ENCODE results near the gene ZKSCAN3.

The ZKSCAN3 gene

DNA sequence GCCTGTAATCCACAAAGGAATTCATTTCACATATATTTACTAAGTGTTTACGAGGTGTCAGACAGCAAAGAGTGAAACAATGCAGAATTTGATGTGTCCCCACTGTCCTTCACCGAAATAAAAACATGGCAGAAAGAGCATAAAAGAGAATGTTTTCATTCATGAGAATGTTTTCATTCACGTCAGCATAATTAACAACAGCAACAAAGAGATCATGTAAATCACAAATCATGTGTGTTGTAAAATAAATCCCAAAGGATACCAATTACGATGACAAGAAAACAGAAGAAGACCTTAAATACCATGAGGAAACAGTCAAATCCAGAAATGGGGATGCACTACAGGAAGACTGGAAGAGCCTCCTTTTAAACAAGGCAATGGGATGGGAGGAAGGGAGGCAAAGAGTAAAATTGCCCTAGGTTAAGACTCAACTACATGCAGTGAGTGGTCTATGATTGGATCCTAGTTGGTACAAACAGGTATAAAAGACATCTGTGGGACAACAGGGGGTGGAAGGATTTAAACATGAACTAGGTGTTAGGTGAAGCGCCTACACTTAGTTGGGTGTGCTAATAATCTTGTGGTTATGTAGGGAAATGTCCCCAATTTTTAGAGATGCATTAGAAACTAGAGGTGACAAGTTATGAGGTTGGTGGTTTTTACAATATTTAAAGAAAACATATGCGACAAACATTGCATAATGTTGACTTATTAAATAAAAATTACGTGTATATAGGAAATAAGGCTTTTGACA, 15.3 kb upstream of the ZKSCAN3 start:
- ChIA-PET POLR2A (ENCODE audit: low non-redundant PET) (interaction anchor here (1.0 kb wide), 1 partner anchor 230 kb away, joined by 3 read pairs; no protein-coding TSS in a partner anchor), CTCF (no interaction called here)
- peak overlapping the region; percentile 89 for H3K27ac ChIP-seq
- TF ChIP-seq, protein P1, sequence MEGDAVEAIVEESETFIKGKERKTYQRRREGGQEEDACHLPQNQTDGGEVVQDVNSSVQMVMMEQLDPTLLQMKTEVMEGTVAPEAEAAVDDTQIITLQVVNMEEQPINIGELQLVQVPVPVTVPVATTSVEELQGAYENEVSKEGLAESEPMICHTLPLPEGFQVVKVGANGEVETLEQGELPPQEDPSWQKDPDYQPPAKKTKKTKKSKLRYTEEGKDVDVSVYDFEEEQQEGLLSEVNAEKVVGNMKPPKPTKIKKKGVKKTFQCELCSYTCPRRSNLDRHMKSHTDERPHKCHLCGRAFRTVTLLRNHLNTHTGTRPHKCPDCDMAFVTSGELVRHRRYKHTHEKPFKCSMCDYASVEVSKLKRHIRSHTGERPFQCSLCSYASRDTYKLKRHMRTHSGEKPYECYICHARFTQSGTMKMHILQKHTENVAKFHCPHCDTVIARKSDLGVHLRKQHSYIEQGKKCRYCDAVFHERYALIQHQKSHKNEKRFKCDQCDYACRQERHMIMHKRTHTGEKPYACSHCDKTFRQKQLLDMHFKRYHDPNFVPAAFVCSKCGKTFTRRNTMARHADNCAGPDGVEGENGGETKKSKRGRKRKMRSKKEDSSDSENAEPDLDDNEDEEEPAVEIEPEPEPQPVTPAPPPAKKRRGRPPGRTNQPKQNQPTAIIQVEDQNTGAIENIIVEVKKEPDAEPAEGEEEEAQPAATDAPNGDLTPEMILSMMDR (conservative IDR thresholded peaks at IDR 0.05; ENCODE audit: low read depth): no peak
- DNase-seq (ENCODE audit: low spot score): no peak

- TF ChIP-seq, protein P1 (conservative IDR thresholded peaks at IDR 0.05; ENCODE audit: low read depth): no peak
- H3K27ac ChIP-seq: peak overlapping the region; percentile 89
- ChIA-PET POLR2A (ENCODE audit: low non-redundant PET) (interaction anchor here (1.0 kb wide), 1 partner anchor 231 kb away, joined by 3 read pairs; no protein-coding TSS in a partner anchor), CTCF (no interaction called here)
- no peak for DNase-seq (ENCODE audit: low spot score)
These were observed 14.6 kb upstream of the ZKSCAN3 start for GRCh38 chr6:28335040-28335563.

GRCh38 chr6:28335564-28336283, 14.0 kb upstream of the ZKSCAN3 start, which contains the start of gene ZSCAN31:
Gene ZSCAN31, minus strand, starts transcription at chr6:28336148. Its CDS starts 6,465 bp downstream, at chr6:28329683.
- POLR2A ChIA-PET (ENCODE audit: low non-redundant PET): interaction anchor here (1.0 to 1.1 kb wide), 2 partner anchors 19 to 231 kb away, joined by 3 to 7 read pairs; no protein-coding TSS in a partner anchor
- CTCF ChIA-PET: interaction anchor here (0.6 to 1.0 kb wide), 2 partner anchors 20 to 1740 kb away, joined by 4 read pairs; no protein-coding TSS in a partner anchor
- peak within 1 kb of the TSS; percentile 89 for H3K27ac ChIP-seq
- TF ChIP-seq, protein P1 (conservative IDR thresholded peaks at IDR 0.05; ENCODE audit: low read depth): no peak
- peak; percentile 95 for DNase-seq (ENCODE audit: low spot score)

GRCh38 chr6:28336284-28337120, 13.2 kb upstream of the ZKSCAN3 start:
- CTCF ChIA-PET: interaction anchor here (0.6 to 1.0 kb wide), 2 partner anchors 19 to 1741 kb away, joined by 4 read pairs; no protein-coding TSS in a partner anchor
- peak overlapping the region; percentile 89 for H3K27ac ChIP-seq
- POLR2A ChIA-PET (ENCODE audit: low non-redundant PET): interaction anchor here (0.5 to 1.1 kb wide), 2 partner anchors 19 to 446 kb away, joined by 7 to 15 read pairs; a partner anchor contains a TSS
- DNase-seq (ENCODE audit: low spot score): no peak
- TF ChIP-seq, protein P1 (conservative IDR thresholded peaks at IDR 0.05; ENCODE audit: low read depth): no peak

GRCh38 chr6:28337121-28337520, 12.6 kb upstream of the ZKSCAN3 start:
- H3K27ac ChIP-seq: no peak overlapping the region
- no peak for DNase-seq (ENCODE audit: low spot score)
- TF ChIP-seq, protein P1 (conservative IDR thresholded peaks at IDR 0.05; ENCODE audit: low read depth): no peak
- ChIA-PET POLR2A (ENCODE audit: low non-redundant PET) (interaction anchor here (0.5 to 0.6 kb wide), 2 partner anchors 447 to 1313 kb away, joined by 3 to 15 read pairs; a partner anchor contains a TSS), CTCF (interaction anchor here (1.0 kb wide), 1 partner anchor 19 kb away, joined by 4 read pairs; no protein-coding TSS in a partner anchor)
